Activated CD4-positive, alpha-beta memory T cell treated with anti-CD3 and anti-CD28 coated beads for 36 hours (primary cell): ENCODE results near the gene ABCB7. TPM values are rescaled to one million over a fixed set of nuclear protein-coding genes. Genes with fewer than 3 reads are reported as not detected.
"Not testable (repeated sequence)": the region's sequence is repeated elsewhere in the genome, so short reads cannot be mapped to it uniquely, and the experiment has no call there.

Experiments used
- CTCF ChIA-PET: fragments of 350-600 bp; sonication (Branson Sonifier 250); formaldehyde crosslinking; loops from one replicate; lab custom pipeline; 2021; ENCODE audit warnings: antibody characterized with exemption, inconsistent platforms; lab: Charles Lee
- POLR2A ChIA-PET: fragments of 350-600 bp; sonication (Branson Sonifier 250); formaldehyde crosslinking; loops from one replicate; lab custom pipeline; 2021; ENCODE audit warnings: antibody characterized with exemption; lab: Charles Lee
- DNase-seq: peaks from one replicate; pipeline ENCODE4 v3.0.0-alpha.2; 2020
- H3K27ac Mint-ChIP-seq: one replicate; pipeline ENCODE4 v1.8.0; 2021; ENCODE audit warnings: mixed read lengths
- H3K27me3 Mint-ChIP-seq: one replicate; pipeline ENCODE4 v1.8.0; 2021; ENCODE audit warnings: mixed read lengths
- H3K36me3 Mint-ChIP-seq: one replicate; pipeline ENCODE4 v1.8.0; 2021; ENCODE audit warnings: mixed read lengths
- H3K4me1 Mint-ChIP-seq: one replicate; pipeline ENCODE4 v1.8.0; 2021; ENCODE audit warnings: low read depth, mixed read lengths
- H3K4me3 Mint-ChIP-seq: one replicate; pipeline ENCODE4 v1.8.0; 2021; ENCODE audit warnings: mild to moderate bottlenecking, mixed read lengths
- H3K9me3 Mint-ChIP-seq: one replicate; pipeline ENCODE4 v1.8.0; 2021; ENCODE audit warnings: mixed read lengths
- intact Hi-C: fragments of 100-400 bp; cut with micrococcal nuclease; formaldehyde crosslinking; loops from one replicate; pipeline ENCODE4 v1.15.1; 2023
- total RNA-seq, 2 experiments: library from RNA; stranded (reverse); gene quantifications; one replicate each; pipeline ENCODE4 v1.2.3, GENCODE V29; 2021

The ABCB7 gene
- total RNA-seq, 2 experiments from 2014 or later = 45.6 to 47.5 TPM

DNA sequence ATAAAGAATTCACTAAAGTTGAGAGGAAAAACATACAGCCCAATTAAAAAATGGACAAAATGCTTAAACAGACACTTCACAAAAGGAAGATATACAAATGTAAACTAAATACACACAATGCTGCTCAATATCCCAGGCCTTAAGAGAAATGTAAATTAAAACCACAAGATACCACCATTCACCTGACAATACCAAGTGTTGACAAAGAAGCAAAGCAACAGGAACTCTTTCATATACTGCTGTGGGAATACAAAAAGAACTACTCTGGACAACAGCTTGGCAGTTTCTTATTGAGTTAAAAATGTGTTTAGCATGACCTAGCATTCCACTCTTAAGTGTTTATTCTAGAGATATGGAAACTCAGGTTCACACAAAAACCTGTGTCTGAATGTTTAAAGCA lies 71.3 kb downstream of the ABCB7 start:
- Mint-ChIP-seq H3K4me1 (peaks cover 12% of the 10 kb centered on the region), H3K27me3 (no peaks in the 10 kb centered on the region), H3K9me3 (no peaks in the 10 kb centered on the region), H3K27ac (no peak overlapping the region), H3K36me3 (peaks cover 7% of the 10 kb centered on the region), H3K4me3 (no peak overlapping the region)
- intact Hi-C loops = no loop called here
- no peak for DNase-seq
- ChIA-PET POLR2A (no interaction called here), CTCF (no interaction called here)

DNA sequence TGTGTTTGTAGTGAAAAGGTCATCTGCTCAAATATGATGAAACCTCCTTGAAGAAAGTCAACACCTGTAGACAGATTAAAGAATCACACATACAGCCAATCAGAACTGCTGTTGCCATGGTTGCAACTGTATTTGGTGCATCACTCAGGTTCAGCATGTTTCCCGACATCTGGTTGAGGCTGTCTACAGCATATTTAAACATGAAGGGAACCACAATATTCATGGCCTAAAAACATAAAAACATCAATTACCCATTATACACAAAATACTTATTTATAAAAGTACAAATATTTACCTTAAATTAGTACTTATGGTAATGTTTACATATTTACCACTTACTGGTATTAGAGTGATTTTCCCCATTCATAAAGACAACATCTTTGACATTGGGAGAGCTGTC lies 79.7 kb downstream of the ABCB7 start:
- no peak overlapping the region for H3K4me3 Mint-ChIP-seq
- H3K4me1 Mint-ChIP-seq = no peaks in the 10 kb centered on the region
- no peaks in the 10 kb centered on the region for H3K9me3 Mint-ChIP-seq
- intact Hi-C loops = no loop called here
- H3K27me3 Mint-ChIP-seq = no peaks in the 10 kb centered on the region
- DNase-seq = no peak
- POLR2A ChIA-PET = no interaction called here
- H3K36me3 Mint-ChIP-seq = peaks cover 12% of the 10 kb centered on the region
- CTCF ChIA-PET = no interaction called here
- no peak overlapping the region for H3K27ac Mint-ChIP-seq

DNA sequence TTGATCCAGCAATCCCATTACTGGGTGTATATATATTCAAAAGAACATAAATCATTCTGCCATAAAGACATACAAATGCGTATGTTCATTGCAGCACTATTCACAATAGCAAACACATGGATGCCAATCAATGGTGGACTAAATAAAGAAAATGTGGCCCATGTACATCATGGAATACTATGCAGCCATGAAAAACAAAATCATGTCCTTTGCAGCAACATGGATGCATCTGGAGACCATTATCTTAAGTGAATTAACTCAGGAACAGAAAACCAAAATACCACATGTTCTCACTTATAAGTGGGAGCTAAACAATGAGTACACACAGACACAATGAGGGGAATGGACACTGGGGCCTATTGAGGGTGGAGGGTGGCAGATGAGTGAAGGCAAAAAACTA lies 81.6 kb downstream of the ABCB7 start:
- H3K4me1 Mint-ChIP-seq = no peaks in the 10 kb centered on the region
- no peak for DNase-seq
- intact Hi-C loops = no loop called here
- CTCF ChIA-PET = no interaction called here
- H3K9me3 Mint-ChIP-seq = no peaks in the 10 kb centered on the region
- H3K27me3 Mint-ChIP-seq = no peaks in the 10 kb centered on the region
- H3K36me3 Mint-ChIP-seq = peaks cover 12% of the 10 kb centered on the region
- no peak overlapping the region for H3K27ac Mint-ChIP-seq
- H3K4me3 Mint-ChIP-seq = no peak overlapping the region
- POLR2A ChIA-PET = no interaction called here

DNA sequence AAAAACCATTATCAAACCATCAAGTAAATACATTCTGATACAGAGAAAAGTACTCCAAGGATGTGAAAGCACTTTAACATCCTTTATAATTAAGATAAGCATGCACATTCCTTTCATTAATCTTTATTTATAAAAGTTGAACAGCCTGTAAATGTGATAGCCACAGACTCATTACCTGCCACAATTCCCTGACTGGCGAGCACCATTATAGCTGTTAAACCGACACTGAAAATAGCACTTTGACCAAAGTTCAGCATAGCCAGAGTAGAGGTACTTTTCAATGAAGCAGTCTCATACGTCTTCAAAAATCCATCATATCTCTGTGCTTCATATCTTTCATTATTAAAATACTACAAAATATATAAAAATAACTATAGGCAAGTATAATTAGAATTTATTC lies 84.7 kb downstream of the ABCB7 start:
- intact Hi-C loops = no loop called here
- no peak overlapping the region for H3K4me3 Mint-ChIP-seq

DNA sequence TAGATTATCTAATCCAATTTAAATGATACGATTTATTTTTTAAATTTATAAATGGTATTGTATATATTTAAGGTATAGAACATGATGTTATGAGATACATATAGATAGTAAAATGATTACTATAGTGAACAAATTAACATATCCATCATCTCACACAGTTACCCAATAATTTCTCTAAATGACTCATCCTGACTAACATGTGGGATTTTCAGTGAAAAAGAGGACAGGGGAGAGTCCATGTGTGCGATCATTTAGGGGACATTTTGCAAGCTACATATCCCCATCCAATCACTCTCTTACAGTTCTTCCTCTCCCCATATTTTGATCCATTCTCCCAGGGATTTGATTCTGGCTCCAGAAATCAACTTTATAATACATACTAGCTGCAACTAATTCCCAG lies 88.2 kb downstream of the ABCB7 start:
- intact Hi-C loops = no loop called here
- no peak overlapping the region for H3K27ac Mint-ChIP-seq

More for the DNA sequence above, 84.7 kb downstream of the ABCB7 start:
- H3K27me3 Mint-ChIP-seq = no peaks in the 10 kb centered on the region
- DNase-seq = no peak
- CTCF ChIA-PET = no interaction called here
- H3K4me1 Mint-ChIP-seq = peaks cover 3% of the 10 kb centered on the region
- no peak overlapping the region for H3K27ac Mint-ChIP-seq
- peaks cover 15% of the 10 kb centered on the region for H3K36me3 Mint-ChIP-seq
- no peaks in the 10 kb centered on the region for H3K9me3 Mint-ChIP-seq
- POLR2A ChIA-PET = no interaction called here

DNA sequence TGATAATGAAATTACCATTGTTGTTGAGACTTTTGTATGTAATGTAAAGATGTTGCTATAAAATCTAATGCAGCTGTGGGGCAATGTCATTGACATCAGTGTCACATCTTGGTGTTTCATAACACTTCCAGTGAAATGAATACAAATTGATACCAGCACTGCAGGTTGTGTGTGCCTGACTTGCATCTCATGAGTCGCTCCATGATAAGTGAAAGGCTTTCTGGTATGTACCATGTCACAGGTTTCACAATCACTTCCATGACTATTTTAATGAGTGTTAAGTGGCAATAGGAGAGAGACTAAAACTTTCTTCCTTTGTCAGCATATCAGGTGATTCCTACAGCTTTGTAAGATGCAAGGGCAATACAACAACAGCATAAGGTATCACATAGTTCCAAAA lies 94.4 kb downstream of the ABCB7 start:
- ChIA-PET CTCF (no interaction called here), POLR2A (no interaction called here)
- Mint-ChIP-seq H3K9me3 (no peaks in the 10 kb centered on the region), H3K4me3 (no peak overlapping the region), H3K4me1 (peaks cover 6% of the 10 kb centered on the region), H3K36me3 (peaks cover 5% of the 10 kb centered on the region), H3K27ac (peak overlapping the region; percentile 36), H3K27me3 (no peaks in the 10 kb centered on the region)
- intact Hi-C loops = loop anchor here (1.0 to 5.0 kb wide), 2 partner anchors 96 to 213 kb away; partner anchors contain the start of genes ABCB7 and UPRT
- DNase-seq = peak; percentile 12

More for the DNA sequence above, 88.2 kb downstream of the ABCB7 start:
- POLR2A ChIA-PET = no interaction called here
- no peak for DNase-seq
- no peaks in the 10 kb centered on the region for H3K9me3 Mint-ChIP-seq
- no peaks in the 10 kb centered on the region for H3K27me3 Mint-ChIP-seq
- H3K4me1 Mint-ChIP-seq = peaks cover 3% of the 10 kb centered on the region
- H3K36me3 Mint-ChIP-seq = peaks cover 2% of the 10 kb centered on the region
- CTCF ChIA-PET = no interaction called here
- H3K4me3 Mint-ChIP-seq = no peak overlapping the region

DNA sequence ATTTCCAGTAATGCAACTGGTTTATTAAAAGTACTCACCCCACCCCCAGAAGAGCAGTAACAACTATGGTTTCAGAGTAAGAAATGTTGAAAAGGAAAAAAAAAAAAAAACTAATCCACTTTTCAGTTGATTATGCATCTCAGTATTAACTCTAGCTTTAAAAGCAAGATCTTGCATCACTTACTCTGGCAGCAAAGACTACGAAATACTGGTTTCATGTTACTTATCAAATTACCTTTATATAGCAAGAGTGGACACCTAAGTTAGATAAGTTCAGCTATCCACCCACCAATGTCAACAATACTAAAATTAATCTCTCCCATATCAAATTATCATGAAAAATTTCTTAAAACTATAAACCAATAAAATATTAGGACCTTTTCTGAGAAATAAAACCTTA lies 105.0 kb downstream of the ABCB7 start:
- Mint-ChIP-seq H3K27ac (no peak overlapping the region), H3K36me3 (peaks cover 22% of the 10 kb centered on the region), H3K4me1 (no peaks in the 10 kb centered on the region), H3K4me3 (no peak overlapping the region), H3K9me3 (peaks cover 12% of the 10 kb centered on the region), H3K27me3 (no peaks in the 10 kb centered on the region)
- no peak for DNase-seq
- intact Hi-C loops = no loop called here
- ChIA-PET CTCF (no interaction called here), POLR2A (no interaction called here)

DNA sequence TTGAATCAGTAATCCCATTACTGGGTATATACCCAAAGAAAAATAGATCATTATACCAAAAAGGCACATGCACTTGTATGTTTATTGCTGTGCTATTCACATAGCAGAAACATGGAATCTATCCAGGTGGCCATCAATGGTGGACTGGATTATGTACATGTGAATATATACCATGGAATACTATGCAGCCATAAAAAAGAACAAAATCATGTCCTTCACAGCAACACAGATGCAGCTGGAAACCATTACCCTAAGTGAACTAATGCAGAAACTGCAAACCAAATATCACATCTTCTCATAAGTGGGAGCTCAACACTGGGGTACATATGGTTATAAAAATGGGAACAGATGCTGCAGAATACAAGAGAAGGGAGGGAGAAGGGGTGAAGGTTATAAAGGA lies 110.7 kb downstream of the ABCB7 start:
- no peak overlapping the region for H3K27ac Mint-ChIP-seq
- H3K27me3 Mint-ChIP-seq = no peaks in the 10 kb centered on the region
- ChIA-PET CTCF (no interaction called here), POLR2A (no interaction called here)
- peaks cover 22% of the 10 kb centered on the region for H3K9me3 Mint-ChIP-seq
- H3K36me3 Mint-ChIP-seq = peaks cover 12% of the 10 kb centered on the region
- intact Hi-C loops = no loop called here
- H3K4me1 Mint-ChIP-seq = no peaks in the 10 kb centered on the region
- H3K4me3 Mint-ChIP-seq = no peak overlapping the region
- DNase-seq = no peak

DNA sequence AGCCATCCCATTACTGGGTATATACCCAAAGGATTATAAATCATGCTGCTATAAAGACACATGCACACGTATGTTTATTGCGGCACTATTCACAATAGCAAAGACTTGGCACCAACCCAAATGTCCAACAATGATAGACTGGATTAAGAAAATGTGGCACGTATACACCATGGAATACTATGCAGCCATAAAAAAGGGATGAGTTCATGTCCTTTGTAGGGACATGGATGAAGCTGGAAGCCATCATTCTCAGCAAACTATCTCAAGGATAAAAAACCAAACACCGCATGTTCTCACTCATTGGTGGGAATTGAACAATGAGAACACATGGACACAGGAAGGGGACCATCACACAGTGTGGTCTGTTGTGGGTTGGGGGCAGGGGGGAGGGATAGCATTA lies 111.9 kb downstream of the ABCB7 start:
- H3K4me3 Mint-ChIP-seq, H3K4me1 Mint-ChIP-seq, intact Hi-C loops, CTCF ChIA-PET, POLR2A ChIA-PET, H3K27ac Mint-ChIP-seq, DNase-seq, H3K27me3 Mint-ChIP-seq: not testable (repeated sequence)
- H3K9me3 Mint-ChIP-seq = peaks cover 22% of the 10 kb centered on the region
- peaks cover 12% of the 10 kb centered on the region for H3K36me3 Mint-ChIP-seq

DNA sequence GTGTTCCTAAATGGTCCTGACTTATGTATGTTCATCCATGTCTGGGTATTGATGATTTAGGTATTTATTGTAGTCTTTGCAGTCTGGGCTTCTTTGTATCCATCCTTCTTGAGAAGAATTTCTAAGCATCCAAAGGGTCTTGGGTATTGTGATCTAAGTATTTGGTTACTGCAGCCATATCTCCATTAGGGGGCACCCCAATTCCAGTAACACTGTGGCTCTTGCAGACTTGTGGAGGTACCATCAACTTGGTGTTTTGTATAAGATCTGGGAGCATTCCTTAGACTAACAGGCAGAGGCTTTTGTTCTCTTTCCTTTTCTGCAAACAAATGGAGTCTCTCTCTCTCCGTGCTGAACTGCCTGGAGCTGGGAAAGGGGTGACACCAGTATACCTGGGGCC lies 117.2 kb downstream of the ABCB7 start:
- peak; percentile 15 for DNase-seq
- no peaks in the 10 kb centered on the region for H3K4me1 Mint-ChIP-seq
- no peak overlapping the region for H3K4me3 Mint-ChIP-seq
- ChIA-PET POLR2A (no interaction called here), CTCF (no interaction called here)
- H3K9me3 Mint-ChIP-seq = peaks cover 26% of the 10 kb centered on the region
- intact Hi-C loops = loop anchor here (10.0 kb wide), 1 partner anchor 566 kb away; no protein-coding TSS in a partner anchor
- H3K27me3 Mint-ChIP-seq = no peaks in the 10 kb centered on the region
- H3K36me3 Mint-ChIP-seq = no peaks in the 10 kb centered on the region
- H3K27ac Mint-ChIP-seq = no peak overlapping the region

Other genes with a start within 250 kb of the ABCB7 start
- gene NEXMIF, start 230.8 kb downstream of the ABCB7 start, total RNA-seq = under 1 TPM; 0.33 to 0.70 TPM
- gene UPRT, start 117.8 kb upstream of the ABCB7 start, total RNA-seq = 10 to 100 TPM; 29.5 to 32.7 TPM